ENCODE data around the gene STK33.

The STK33 gene

DNA sequence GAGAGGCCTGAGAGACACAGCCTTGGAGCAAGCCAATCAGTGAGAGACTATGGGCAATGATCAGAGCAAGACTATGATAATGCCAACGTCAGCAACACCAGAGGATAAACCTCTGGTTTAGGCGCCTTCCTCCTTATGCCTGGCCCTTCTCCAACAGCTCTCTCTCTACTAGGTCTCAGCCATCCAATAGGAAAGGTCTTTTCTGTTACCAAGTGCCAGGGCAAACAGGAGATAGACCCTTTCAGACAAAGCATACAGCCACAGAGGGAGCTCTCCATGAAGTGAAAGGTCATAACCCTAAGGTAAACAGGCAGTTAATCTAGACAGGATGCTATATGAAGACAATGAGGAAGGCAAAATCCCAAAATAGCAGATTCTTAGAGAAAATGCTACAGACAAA is 9.5 kb downstream of the STK33 start:
- Mint-ChIP-seq H3K27ac (no peak overlapping the region), H3K4me1 (no peaks in the 10 kb centered on the region), H3K4me3 (no peak overlapping the region), H3K36me3 (no peaks in the 10 kb centered on the region), H3K9me3 (peaks cover 3% of the 10 kb centered on the region)
- ATAC-seq (no peak), DNase-seq (ENCODE audit: low spot score in 2 of 2) (no peak)

GRCh38 chr11:8584082-8584481 is 9.9 kb downstream of the STK33 start:
- Mint-ChIP-seq H3K4me3 (no peak overlapping the region), H3K36me3 (no peaks in the 10 kb centered on the region), H3K27ac (no peak overlapping the region), H3K9me3 (peaks cover 3% of the 10 kb centered on the region), H3K4me1 (no peaks in the 10 kb centered on the region)
- DNase-seq (ENCODE audit: low spot score in 2 of 2) (no peak), ATAC-seq (no peak)

DNA sequence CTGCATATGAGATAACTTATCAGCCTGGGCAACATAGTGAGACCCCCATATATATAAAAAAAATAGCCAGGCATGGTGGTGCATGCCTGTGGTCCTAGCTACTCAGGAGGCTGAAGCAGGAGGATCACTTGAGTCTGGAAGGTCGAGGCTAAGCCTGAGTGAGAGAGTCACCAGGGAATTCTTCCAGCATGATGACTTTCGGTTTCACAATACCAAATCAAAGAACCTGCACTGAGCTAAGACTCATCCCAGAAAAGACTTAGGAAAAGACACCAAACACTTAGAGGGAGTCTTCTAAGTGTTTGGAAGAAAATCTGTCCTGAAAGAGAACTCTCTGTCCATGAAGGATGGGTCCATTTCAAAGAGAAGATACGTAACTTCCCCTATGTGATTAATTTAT is 12.7 kb downstream of the STK33 start:
- H3K4me3 Mint-ChIP-seq = no peak overlapping the region
- no peaks in the 10 kb centered on the region for H3K9me3 Mint-ChIP-seq
- no peaks in the 10 kb centered on the region for H3K4me1 Mint-ChIP-seq
- DNase-seq (ENCODE audit: low spot score in 2 of 2) = no peak
- H3K36me3 Mint-ChIP-seq = no peaks in the 10 kb centered on the region
- ATAC-seq = no peak
- H3K27ac Mint-ChIP-seq = no peak overlapping the region

- no peak overlapping the region for H3K27ac Mint-ChIP-seq
- no peaks in the 10 kb centered on the region for H3K4me1 Mint-ChIP-seq
Measured at GRCh38 chr11:8577791-8578581, 16.0 kb downstream of the STK33 start.

DNA sequence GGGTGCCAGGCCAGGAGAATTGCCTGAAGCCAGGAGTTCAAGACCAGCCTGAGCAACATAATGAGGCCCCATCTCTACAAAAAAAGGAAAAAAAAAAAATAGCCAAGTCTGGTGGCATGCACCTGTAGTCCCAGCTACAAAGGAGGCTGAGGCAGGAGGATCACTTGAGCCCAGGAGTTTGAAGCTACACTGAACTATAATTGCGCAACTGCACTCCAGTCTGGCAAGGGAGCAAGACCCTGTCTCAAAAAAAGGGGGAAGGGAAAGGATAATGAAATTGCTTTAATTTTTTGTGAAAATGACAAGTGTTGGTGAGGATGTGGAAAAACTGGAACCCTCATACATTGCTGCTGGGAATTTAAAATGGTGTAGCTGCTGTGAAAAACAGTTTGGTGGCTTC is 19.2 kb downstream of the STK33 start:
- Mint-ChIP-seq H3K9me3 (no peaks in the 10 kb centered on the region), H3K4me3 (no peak overlapping the region), H3K27ac (no peak overlapping the region), H3K4me1 (no peaks in the 10 kb centered on the region), H3K36me3 (no peaks in the 10 kb centered on the region)
- DNase-seq (ENCODE audit: low spot score in 2 of 2) (no peak), ATAC-seq (no peak)

More at GRCh38 chr11:8577791-8578581, 16.0 kb downstream of the STK33 start:
- ATAC-seq = no peak
- no peak for DNase-seq (ENCODE audit: low spot score in 2 of 2)
- Mint-ChIP-seq H3K36me3 (no peaks in the 10 kb centered on the region), H3K9me3 (no peaks in the 10 kb centered on the region), H3K4me3 (no peak overlapping the region)

- H3K9me3 Mint-ChIP-seq = no peaks in the 10 kb centered on the region
- DNase-seq (ENCODE audit: low spot score in 2 of 2) = no peak
- no peak overlapping the region for H3K4me3 Mint-ChIP-seq
- no peak overlapping the region for H3K27ac Mint-ChIP-seq
- H3K36me3 Mint-ChIP-seq = no peaks in the 10 kb centered on the region
- no peaks in the 10 kb centered on the region for H3K4me1 Mint-ChIP-seq
- peak; percentile 62 for ATAC-seq
Measured at GRCh38 chr11:8573777-8574176, 20.3 kb downstream of the STK33 start.

- Mint-ChIP-seq H3K27ac (no peak overlapping the region), H3K9me3 (no peaks in the 10 kb centered on the region), H3K36me3 (no peaks in the 10 kb centered on the region), H3K4me3 (no peak overlapping the region), H3K4me1 (no peaks in the 10 kb centered on the region)
- DNase-seq (ENCODE audit: low spot score in 2 of 2) = no peak
- no peak for ATAC-seq
Measured at GRCh38 chr11:8567602-8568198, 26.3 kb downstream of the STK33 start.

- H3K9me3 Mint-ChIP-seq = no peaks in the 10 kb centered on the region
- no peak overlapping the region for H3K27ac Mint-ChIP-seq
- H3K4me3 Mint-ChIP-seq = no peak overlapping the region
- DNase-seq (ENCODE audit: low spot score in 2 of 2) = no peak
- no peaks in the 10 kb centered on the region for H3K36me3 Mint-ChIP-seq
- ATAC-seq = no peak
- no peaks in the 10 kb centered on the region for H3K4me1 Mint-ChIP-seq
Measured at GRCh38 chr11:8566613-8567210, 27.3 kb downstream of the STK33 start.

- ATAC-seq (no peak), DNase-seq (ENCODE audit: low spot score in 2 of 2) (no peak)
- no peak overlapping the region for H3K27ac Mint-ChIP-seq
- H3K9me3 Mint-ChIP-seq = peaks cover 3% of the 10 kb centered on the region
- no peaks in the 10 kb centered on the region for H3K4me1 Mint-ChIP-seq
- H3K36me3 Mint-ChIP-seq = no peaks in the 10 kb centered on the region
- no peak overlapping the region for H3K4me3 Mint-ChIP-seq
Measured at GRCh38 chr11:8564526-8564925, 29.5 kb downstream of the STK33 start.

DNA sequence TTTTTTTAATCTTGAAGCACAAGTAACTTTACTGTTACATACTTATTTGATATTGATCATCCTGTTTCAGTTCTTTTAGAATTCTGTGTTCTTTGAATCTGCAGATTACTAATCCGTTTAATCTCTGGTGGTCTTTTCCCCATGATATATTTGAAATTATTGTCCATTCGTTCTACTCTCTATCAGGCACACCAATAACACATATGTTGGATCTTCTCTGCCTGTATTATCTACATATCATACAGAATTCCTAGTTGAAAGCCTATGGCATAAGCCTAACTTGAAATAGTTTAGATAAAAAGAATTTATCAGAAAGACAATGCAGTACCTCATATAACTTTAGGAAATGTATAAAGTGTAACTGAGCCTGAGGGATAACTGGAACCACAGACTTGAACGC is 32.6 kb downstream of the STK33 start:
- no peaks in the 10 kb centered on the region for H3K4me1 Mint-ChIP-seq
- DNase-seq (ENCODE audit: low spot score in 2 of 2) (no peak), ATAC-seq (no peak)
- H3K36me3 Mint-ChIP-seq = no peaks in the 10 kb centered on the region
- H3K27ac Mint-ChIP-seq = no peak overlapping the region
- peaks cover 3% of the 10 kb centered on the region for H3K9me3 Mint-ChIP-seq
- no peak overlapping the region for H3K4me3 Mint-ChIP-seq

DNA sequence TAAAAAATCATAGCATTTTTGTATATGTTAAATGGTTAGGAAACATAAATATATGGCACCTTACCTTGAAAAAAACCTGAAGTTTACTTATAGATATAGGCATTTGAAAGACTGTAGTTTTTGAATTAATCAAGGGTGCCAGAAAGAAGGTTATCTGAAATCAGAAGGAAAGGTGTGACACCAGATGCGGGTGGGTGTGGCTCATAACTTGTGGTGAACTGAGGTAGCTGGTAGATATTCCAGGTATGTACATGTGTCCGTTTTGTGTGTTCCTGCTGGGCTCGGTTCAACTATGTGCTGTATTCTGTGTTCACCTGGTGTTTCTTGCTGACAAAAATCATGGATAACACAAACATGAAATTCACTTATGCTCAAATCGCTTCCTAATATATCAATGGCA is 35.6 kb downstream of the STK33 start:
- DNase-seq (ENCODE audit: low spot score in 2 of 2) = no peak
- Mint-ChIP-seq H3K4me3 (no peak overlapping the region), H3K4me1 (no peaks in the 10 kb centered on the region), H3K9me3 (peaks cover 3% of the 10 kb centered on the region), H3K36me3 (no peaks in the 10 kb centered on the region), H3K27ac (no peak overlapping the region)
- ATAC-seq = no peak

GRCh38 chr11:8545698-8546366 is 48.2 kb downstream of the STK33 start:
- Mint-ChIP-seq H3K4me1 (no peaks in the 10 kb centered on the region), H3K36me3 (no peaks in the 10 kb centered on the region), H3K9me3 (no peaks in the 10 kb centered on the region), H3K4me3 (no peak overlapping the region), H3K27ac (no peak overlapping the region)
- DNase-seq (ENCODE audit: low spot score in 2 of 2) (no peak), ATAC-seq (no peak)

DNA sequence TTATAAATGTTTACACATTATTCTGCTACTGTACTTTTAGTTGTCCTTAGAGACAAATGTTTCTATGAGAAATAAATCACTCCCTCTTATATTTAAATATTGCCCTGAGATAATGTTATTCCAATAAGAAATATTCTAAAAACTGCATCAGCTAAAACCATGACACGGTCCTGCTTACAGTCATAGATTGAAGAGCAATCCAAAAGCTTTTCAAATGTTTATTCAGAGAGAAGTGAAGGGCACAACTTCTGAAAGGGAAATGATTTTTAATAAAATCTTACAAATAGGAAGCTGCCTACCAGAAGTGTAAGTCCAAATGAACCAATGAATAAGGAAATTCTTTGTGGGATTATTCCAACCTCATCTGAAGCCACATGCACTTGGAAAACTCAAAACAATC is 49.2 kb downstream of the STK33 start:
- Mint-ChIP-seq H3K27ac (no peak overlapping the region), H3K9me3 (no peaks in the 10 kb centered on the region), H3K36me3 (no peaks in the 10 kb centered on the region), H3K4me1 (no peaks in the 10 kb centered on the region), H3K4me3 (no peak overlapping the region)
- DNase-seq (ENCODE audit: low spot score in 2 of 2) = no peak
- ATAC-seq = no peak

GRCh38 chr11:8543278-8543677 is 50.8 kb downstream of the STK33 start:
- no peak overlapping the region for H3K4me3 Mint-ChIP-seq
- no peaks in the 10 kb centered on the region for H3K9me3 Mint-ChIP-seq
- no peaks in the 10 kb centered on the region for H3K36me3 Mint-ChIP-seq
- H3K27ac Mint-ChIP-seq = no peak overlapping the region
- DNase-seq (ENCODE audit: low spot score in 2 of 2) (no peak), ATAC-seq (no peak)
- H3K4me1 Mint-ChIP-seq = no peaks in the 10 kb centered on the region

- DNase-seq (ENCODE audit: low spot score in 2 of 2) (no peak), ATAC-seq (no peak)
- Mint-ChIP-seq H3K9me3 (no peaks in the 10 kb centered on the region), H3K36me3 (no peaks in the 10 kb centered on the region), H3K4me1 (no peaks in the 10 kb centered on the region), H3K4me3 (no peak overlapping the region), H3K27ac (no peak overlapping the region)
Measured at GRCh38 chr11:8541448-8541847, 52.6 kb downstream of the STK33 start.

GRCh38 chr11:8533332-8533731 is 60.7 kb downstream of the STK33 start:
- Mint-ChIP-seq H3K4me3 (no peak overlapping the region), H3K36me3 (no peaks in the 10 kb centered on the region), H3K4me1 (no peaks in the 10 kb centered on the region), H3K27ac (no peak overlapping the region), H3K9me3 (no peaks in the 10 kb centered on the region)
- DNase-seq (ENCODE audit: low spot score in 2 of 2) (no peak), ATAC-seq (no peak)
